ENCODE results near the gene ANKRD39. TPM values are rescaled to one million over a fixed set of nuclear protein-coding genes. Genes with fewer than 3 reads are reported as not detected.
"Not testable (repeated sequence)": the region's sequence is repeated elsewhere in the genome, so short reads cannot be mapped to it uniquely, and the experiment has no call there.

The ANKRD39 gene
- total RNA-seq, 4 donors from 2014 or later, result 5.8 to 17.3 (median 15.4) TPM

DNA sequence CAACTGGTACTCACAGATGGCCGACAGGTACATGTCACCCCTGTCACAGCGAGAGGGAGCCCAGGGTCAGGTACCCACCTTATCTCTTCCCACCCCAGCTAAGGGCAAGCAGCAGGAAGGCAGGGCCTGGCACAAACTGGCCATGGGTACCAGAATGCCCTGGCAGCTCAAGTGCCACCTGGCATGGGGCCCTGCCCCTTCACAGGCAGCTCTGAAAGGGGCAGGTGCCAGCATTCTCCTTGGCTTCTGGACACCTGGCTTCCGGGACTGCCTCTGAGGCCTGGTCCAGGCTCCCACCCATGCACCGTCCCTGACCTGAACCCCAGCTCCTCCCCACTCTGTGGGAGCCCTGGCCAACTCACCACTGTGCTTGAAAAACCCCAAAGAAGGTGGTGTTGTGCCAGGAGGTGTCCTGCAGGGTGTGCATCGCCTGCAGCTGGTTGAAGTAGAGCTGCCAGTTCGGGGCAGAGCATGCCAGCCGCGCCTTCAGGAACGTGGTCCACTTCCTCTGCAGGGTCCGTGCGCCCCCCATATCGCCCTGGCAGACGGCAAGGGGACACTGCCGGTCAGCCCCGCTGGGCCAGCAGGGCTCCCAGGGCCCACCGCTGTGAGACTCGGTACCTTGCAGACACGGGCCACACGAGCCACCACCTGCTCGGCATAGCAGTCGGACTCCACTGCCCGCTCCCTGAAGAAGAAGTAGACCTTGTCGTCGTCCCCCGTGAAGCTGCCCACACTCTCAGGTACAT, 6.7 kb upstream of the ANKRD39 start:
- no peak overlapping the region for H3K4me3 ChIP-seq
- H3K27ac ChIP-seq, result peak overlapping the region in 1 of 4 donors; percentile 2
- no peaks in the 10 kb centered on the region for H3K27me3 ChIP-seq
- H3K36me3 ChIP-seq, result peaks cover 0 to 53% (median 0%) of the 10 kb centered on the region in 3 donors
- H3K4me1 ChIP-seq, result peaks cover 0 to 48% (median 14%) of the 10 kb centered on the region in 4 donors
- TF ChIP-seq POLR2A (IDR thresholded peaks at IDR 0.05), result no peak
- TF ChIP-seq, protein P1, sequence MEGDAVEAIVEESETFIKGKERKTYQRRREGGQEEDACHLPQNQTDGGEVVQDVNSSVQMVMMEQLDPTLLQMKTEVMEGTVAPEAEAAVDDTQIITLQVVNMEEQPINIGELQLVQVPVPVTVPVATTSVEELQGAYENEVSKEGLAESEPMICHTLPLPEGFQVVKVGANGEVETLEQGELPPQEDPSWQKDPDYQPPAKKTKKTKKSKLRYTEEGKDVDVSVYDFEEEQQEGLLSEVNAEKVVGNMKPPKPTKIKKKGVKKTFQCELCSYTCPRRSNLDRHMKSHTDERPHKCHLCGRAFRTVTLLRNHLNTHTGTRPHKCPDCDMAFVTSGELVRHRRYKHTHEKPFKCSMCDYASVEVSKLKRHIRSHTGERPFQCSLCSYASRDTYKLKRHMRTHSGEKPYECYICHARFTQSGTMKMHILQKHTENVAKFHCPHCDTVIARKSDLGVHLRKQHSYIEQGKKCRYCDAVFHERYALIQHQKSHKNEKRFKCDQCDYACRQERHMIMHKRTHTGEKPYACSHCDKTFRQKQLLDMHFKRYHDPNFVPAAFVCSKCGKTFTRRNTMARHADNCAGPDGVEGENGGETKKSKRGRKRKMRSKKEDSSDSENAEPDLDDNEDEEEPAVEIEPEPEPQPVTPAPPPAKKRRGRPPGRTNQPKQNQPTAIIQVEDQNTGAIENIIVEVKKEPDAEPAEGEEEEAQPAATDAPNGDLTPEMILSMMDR (IDR thresholded peaks at IDR 0.05), result no peak
- peak in 1 of 3 donors; percentile 42 for DNase-seq
- H3K9me3 ChIP-seq, result no peaks in the 10 kb centered on the region

DNA sequence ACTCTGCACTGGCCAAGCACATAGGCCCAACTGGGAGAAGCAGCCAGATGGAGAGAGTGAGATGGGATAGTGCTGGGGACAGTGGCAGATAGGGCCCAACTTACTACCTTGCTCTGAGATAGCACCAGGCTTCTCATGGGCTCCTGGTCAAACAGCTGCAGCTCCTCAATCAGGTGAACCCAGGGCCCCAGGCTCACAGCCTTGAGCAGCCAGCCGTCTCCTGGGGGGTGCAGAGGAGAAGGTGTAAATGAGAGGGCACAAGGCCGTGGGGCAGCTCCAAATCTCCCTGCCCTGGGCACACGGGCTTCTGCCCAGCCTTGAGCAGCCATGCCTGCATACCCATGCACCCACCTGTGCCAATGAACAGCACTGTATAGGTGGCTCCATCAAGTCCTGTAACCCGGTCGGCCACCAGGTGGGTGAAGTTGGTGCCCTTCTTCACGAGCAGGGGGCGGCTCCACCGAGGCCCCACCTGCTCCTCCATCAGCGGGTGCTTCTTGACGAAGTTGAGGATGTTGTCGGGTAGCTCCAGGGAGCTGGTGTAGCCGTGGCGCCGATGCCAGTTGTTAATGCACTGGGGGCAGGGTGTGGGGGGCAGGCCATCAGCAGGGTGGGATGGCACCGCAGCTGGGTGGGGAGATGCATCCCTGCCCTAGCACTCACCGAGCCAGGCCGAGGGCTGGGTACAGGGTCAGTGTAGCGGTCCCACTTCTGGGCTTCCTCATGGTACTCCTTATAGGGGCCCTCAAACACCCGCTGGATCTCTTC, 5.9 kb upstream of the ANKRD39 start:
- no peaks in the 10 kb centered on the region for H3K27me3 ChIP-seq
- H3K4me1 ChIP-seq, result peaks cover 0 to 56% (median 13%) of the 10 kb centered on the region in 4 donors
- no peaks in the 10 kb centered on the region for H3K9me3 ChIP-seq
- no peak for TF ChIP-seq POLR2A (IDR thresholded peaks at IDR 0.05)
- TF ChIP-seq, protein P1 (IDR thresholded peaks at IDR 0.05), result no peak
- H3K36me3 ChIP-seq, result peaks cover 0 to 53% (median 0%) of the 10 kb centered on the region in 3 donors
- H3K4me3 ChIP-seq, result no peak overlapping the region
- peak overlapping the region in 1 of 4 donors; percentile 2 for H3K27ac ChIP-seq
- DNase-seq, result peak in 1 of 3 donors; percentile 42

DNA sequence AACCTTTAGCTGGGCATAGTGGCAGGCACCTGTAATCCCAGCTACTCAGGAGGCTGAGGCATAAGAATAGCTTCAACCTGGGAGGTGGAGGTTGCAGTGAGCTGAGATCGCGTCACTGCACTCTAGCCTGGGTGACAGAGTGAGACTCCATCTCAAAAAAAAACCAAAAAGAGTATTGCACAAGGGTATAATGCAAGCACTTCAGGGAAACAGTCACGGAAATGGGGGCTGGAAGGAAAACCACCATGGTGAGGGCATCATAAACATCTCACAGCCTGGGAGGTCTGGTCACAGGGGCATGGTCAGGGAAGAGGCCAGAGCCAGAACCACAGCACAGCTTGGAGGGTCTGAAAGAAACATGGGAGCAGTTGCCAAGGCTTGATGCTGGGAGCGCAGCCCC, 5.2 kb upstream of the ANKRD39 start:
- Histone ChIP-seq H3K4me1 (peaks cover 0 to 61% (median 10%) of the 10 kb centered on the region in 4 donors), H3K36me3 (peaks cover 0 to 53% (median 0%) of the 10 kb centered on the region in 3 donors)
- not testable (repeated sequence) for H3K4me3 ChIP-seq, H3K27ac ChIP-seq, DNase-seq, H3K27me3 ChIP-seq, H3K9me3 ChIP-seq

DNA sequence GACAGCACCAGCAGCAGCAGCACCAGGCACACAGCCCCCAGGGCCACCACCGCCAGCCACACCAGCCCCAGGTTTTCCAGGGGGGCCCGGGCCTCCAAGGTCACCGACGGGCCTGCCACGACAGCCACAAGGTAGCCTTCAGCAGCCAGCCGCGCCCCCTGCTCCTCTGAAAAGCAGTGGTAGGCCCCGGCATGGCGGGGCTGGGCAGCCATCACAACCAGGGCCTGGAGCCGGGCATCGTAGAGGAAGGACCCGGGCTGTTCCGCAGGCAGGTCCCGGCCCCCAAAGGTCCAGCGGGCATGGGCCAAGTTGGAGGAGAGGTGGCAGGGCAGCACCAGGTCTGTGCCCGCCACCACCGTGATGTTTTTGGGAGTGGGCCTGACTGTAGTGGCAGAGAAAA, 3.3 kb upstream of the ANKRD39 start:
- TF ChIP-seq POLR2A (IDR thresholded peaks at IDR 0.05), result no peak
- TF ChIP-seq, protein P1 (IDR thresholded peaks at IDR 0.05), result no peak
- Histone ChIP-seq H3K36me3 (peaks cover 0 to 50% (median 0%) of the 10 kb centered on the region in 3 donors), H3K27me3 (no peaks in the 10 kb centered on the region), H3K4me1 (peaks cover 0 to 52% (median 7%) of the 10 kb centered on the region in 4 donors), H3K27ac (no peak overlapping the region), H3K4me3 (no peak overlapping the region), H3K9me3 (no peaks in the 10 kb centered on the region)
- peak in 1 of 3 donors; percentile 46 for DNase-seq

DNA sequence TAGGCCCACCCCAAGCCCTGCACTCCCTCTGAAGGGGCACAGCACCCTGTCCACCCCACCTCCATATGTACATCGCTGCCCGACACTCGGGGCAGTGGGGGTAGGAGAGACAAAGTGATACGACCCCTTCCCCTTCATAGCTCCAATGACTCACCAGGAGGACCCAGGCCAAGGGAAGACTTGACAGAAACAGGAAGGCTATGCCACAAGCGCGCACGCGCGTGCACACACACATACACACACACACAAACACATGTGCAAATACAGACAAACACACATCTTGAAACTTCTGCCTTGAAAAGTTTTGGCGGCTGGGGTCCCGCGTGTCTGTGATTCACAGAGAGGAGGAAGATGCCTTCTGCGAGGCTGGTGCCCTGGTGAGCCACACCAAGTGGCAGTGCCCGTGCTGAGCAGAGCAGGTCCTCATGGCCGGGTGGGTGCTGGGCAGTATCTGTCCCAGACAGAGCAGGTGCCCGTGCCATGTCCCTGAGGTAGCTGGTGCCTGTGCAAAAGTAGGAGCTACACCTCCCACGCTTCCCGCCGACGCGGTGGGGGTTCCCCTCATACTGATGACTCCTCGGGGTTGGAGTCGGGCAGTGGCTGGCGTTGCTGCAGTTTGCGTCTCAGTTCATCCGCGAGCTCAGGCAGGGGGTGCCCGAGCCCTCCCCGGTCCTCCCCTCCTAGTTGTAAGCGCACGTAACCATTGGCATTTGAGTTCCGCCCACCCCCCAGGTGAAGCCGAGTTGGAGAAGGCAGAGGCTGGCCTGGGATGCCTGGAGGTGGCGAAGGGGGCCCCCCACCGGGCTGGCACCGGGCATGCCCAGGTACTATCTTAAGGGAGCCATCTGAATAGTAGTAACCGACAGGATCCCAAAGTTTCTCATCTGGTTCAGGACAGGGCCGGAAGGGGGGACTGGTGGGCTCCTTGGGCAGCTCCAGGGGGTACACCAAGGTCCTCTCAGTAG, 2.5 kb upstream of the ANKRD39 start:
- no peak for TF ChIP-seq POLR2A (IDR thresholded peaks at IDR 0.05)
- TF ChIP-seq, protein P1 (IDR thresholded peaks at IDR 0.05), result no peak
- no peaks in the 10 kb centered on the region for H3K27me3 ChIP-seq
- peak overlapping the region in 2 of 4 donors; percentile 19 to 84 for H3K27ac ChIP-seq
- peaks cover 0 to 42% (median 0%) of the 10 kb centered on the region in 3 donors for H3K36me3 ChIP-seq
- H3K4me1 ChIP-seq, result peaks cover 0 to 46% (median 7%) of the 10 kb centered on the region in 4 donors
- H3K9me3 ChIP-seq, result no peaks in the 10 kb centered on the region
- peak in 1 of 3 donors; percentile 48 for DNase-seq
- H3K4me3 ChIP-seq, result no peak overlapping the region

Measured in Peyer's patch (tissue), 4 donors.